ENCODE measurements around the gene LRIT2. TPM values are rescaled to one million over a fixed set of nuclear protein-coding genes. Genes with fewer than 3 reads are reported as not detected.

The LRIT2 gene
- total RNA-seq, 1 donor from 2014 or later, result not detected

DNA sequence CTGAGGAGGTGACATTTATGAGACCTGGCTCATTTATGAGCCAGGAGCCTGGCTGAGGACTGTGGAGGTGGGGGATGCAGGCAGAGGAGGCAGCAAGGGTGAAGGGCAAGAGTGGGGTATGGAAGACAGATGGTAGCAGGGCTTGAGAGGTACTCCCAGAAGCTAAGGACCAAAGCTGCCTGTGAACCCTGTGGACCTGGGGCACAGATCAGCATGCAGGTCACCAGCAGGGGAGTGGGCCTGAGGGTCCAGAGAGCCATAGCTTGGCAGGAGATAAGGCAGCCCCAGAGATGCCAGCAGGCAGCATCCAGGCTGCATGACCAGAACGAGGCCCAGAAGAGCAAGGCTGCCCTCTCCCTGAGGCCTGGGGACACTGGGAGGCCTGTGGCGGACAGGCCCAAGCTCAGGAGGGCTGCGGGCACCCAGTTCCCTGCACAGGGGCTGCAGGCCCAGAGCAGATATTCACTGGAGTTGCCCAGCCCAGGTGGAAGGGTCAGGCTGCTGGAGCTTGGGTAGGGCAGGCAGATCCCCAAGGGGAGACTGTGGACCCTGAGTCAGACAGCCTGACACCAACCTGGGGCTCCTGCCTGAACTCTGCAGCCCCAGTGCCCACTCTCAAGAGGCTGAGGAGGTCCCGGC is 48.4 kb downstream of the LRIT2 start:
- TF ChIP-seq, protein P1, sequence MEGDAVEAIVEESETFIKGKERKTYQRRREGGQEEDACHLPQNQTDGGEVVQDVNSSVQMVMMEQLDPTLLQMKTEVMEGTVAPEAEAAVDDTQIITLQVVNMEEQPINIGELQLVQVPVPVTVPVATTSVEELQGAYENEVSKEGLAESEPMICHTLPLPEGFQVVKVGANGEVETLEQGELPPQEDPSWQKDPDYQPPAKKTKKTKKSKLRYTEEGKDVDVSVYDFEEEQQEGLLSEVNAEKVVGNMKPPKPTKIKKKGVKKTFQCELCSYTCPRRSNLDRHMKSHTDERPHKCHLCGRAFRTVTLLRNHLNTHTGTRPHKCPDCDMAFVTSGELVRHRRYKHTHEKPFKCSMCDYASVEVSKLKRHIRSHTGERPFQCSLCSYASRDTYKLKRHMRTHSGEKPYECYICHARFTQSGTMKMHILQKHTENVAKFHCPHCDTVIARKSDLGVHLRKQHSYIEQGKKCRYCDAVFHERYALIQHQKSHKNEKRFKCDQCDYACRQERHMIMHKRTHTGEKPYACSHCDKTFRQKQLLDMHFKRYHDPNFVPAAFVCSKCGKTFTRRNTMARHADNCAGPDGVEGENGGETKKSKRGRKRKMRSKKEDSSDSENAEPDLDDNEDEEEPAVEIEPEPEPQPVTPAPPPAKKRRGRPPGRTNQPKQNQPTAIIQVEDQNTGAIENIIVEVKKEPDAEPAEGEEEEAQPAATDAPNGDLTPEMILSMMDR (IDR thresholded peaks at IDR 0.05), result no peak
- TF ChIP-seq EZH2 (IDR thresholded peaks at IDR 0.05) (no peak), EZH2phosphoT487 (IDR thresholded peaks at IDR 0.05) (no peak)
- no peaks in the 10 kb centered on the region for H3K9me3 ChIP-seq (ENCODE audit: low read depth)
- no peaks in the 10 kb centered on the region for H3F3A ChIP-seq (ENCODE audit: low read depth)
- no peak overlapping the region for H3K4me3 ChIP-seq
- H3K27me3 ChIP-seq, result no peaks in the 10 kb centered on the region
- H3K4me2 ChIP-seq, result no peak overlapping the region
- peak overlapping the region; percentile 52 for H3K27ac Mint-ChIP-seq
- no peaks in the 10 kb centered on the region for H3K9me3 Mint-ChIP-seq
- H3K4me1 Mint-ChIP-seq, result peaks cover 3% of the 10 kb centered on the region
- no peak overlapping the region for H3K9ac ChIP-seq
- peaks cover 3% of the 10 kb centered on the region for H3K4me1 ChIP-seq
- H3K27me3 Mint-ChIP-seq (ENCODE audit: insufficient read depth, low read depth), result peaks cover 2% of the 10 kb centered on the region
- no peaks in the 10 kb centered on the region for H3K36me3 Mint-ChIP-seq
- DNase-seq (ENCODE audit: low spot score), result no peak
- no peaks in the 10 kb centered on the region for H4K20me1 ChIP-seq (ENCODE audit: low read depth)
- H2AFZ ChIP-seq (replicated peaks), result no peak overlapping the region
- H3K4me3 Mint-ChIP-seq, result no peak overlapping the region
- no peaks in the 10 kb centered on the region for H3K36me3 ChIP-seq
- no peak overlapping the region for H3K27ac ChIP-seq
- no peaks in the 10 kb centered on the region for H3K79me2 ChIP-seq (ENCODE audit: low read depth)

DNA sequence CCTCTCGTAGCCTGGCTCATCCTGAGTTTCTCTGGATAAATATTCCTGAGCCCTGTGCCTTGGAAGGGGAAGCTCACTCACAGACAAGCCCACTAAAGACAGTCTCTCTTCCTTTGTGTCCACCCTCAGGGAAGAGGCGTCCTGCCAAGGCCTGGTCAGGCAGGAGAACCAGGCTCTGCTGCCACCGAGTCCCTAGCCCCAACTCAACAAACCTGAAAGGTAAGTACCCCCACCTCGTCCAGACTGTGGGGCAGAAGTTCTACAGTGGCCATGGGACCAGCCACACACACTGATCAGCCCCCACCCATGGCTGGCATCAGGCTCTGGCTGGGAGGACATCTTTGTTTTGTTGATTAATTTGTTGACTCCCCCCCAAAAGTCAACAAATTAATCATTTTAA is 49.0 kb downstream of the LRIT2 start:
- Mint-ChIP-seq H3K9me3 (no peaks in the 10 kb centered on the region), H3K36me3 (no peaks in the 10 kb centered on the region), H3K27ac (peak overlapping the region; percentile 52), H3K4me3 (no peak overlapping the region), H3K4me1 (peaks cover 4% of the 10 kb centered on the region), H3K27me3 (ENCODE audit: insufficient read depth, low read depth) (peaks cover 2% of the 10 kb centered on the region)
- Histone ChIP-seq H3K79me2 (ENCODE audit: low read depth) (no peaks in the 10 kb centered on the region), H3K4me1 (peaks cover 3% of the 10 kb centered on the region), H2AFZ (replicated peaks) (no peak overlapping the region), H3F3A (ENCODE audit: low read depth) (no peaks in the 10 kb centered on the region), H3K4me3 (no peak overlapping the region), H3K27me3 (no peaks in the 10 kb centered on the region), H4K20me1 (ENCODE audit: low read depth) (no peaks in the 10 kb centered on the region), H3K36me3 (no peaks in the 10 kb centered on the region), H3K27ac (no peak overlapping the region), H3K9ac (no peak overlapping the region), H3K4me2 (no peak overlapping the region), H3K9me3 (ENCODE audit: low read depth) (no peaks in the 10 kb centered on the region)
- DNase-seq (ENCODE audit: low spot score), result no peak
- TF ChIP-seq EZH2phosphoT487 (IDR thresholded peaks at IDR 0.05) (no peak), EZH2 (IDR thresholded peaks at IDR 0.05) (no peak)

DNA sequence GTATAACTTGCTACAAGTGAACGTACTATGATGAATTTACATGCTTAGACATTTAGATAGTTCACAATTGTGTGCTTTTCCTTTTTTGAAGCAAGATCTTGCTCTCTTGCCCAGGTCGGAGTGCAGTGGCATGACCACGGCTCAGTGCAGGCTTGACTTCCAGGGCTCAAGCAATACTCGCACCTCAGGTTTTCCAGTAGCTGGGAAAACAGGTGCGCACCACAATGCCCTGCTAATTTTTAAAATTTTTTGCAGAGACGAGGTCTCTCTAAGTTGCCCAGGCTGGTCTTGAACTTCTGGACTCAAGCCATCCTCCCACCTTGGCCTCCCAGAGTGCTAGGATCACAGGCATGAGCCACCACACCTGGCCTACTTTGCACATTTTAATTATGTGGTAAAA is 49.9 kb downstream of the LRIT2 start:
- Histone ChIP-seq H3K27ac (no peak overlapping the region), H4K20me1 (ENCODE audit: low read depth) (no peaks in the 10 kb centered on the region), H3K36me3 (no peaks in the 10 kb centered on the region), H3K9ac (no peak overlapping the region), H2AFZ (replicated peaks) (no peak overlapping the region), H3K4me1 (peaks cover 3% of the 10 kb centered on the region), H3K79me2 (ENCODE audit: low read depth) (no peaks in the 10 kb centered on the region), H3F3A (ENCODE audit: low read depth) (no peaks in the 10 kb centered on the region), H3K9me3 (ENCODE audit: low read depth) (no peaks in the 10 kb centered on the region), H3K4me2 (no peak overlapping the region), H3K4me3 (no peak overlapping the region), H3K27me3 (no peaks in the 10 kb centered on the region)
- Mint-ChIP-seq H3K36me3 (no peaks in the 10 kb centered on the region), H3K27ac (no peak overlapping the region), H3K4me3 (no peak overlapping the region), H3K4me1 (peaks cover 6% of the 10 kb centered on the region), H3K27me3 (ENCODE audit: insufficient read depth, low read depth) (peaks cover 2% of the 10 kb centered on the region), H3K9me3 (no peaks in the 10 kb centered on the region)
- TF ChIP-seq, protein P1 (IDR thresholded peaks at IDR 0.05), result no peak
- no peak for TF ChIP-seq EZH2phosphoT487 (IDR thresholded peaks at IDR 0.05)
- no peak for TF ChIP-seq EZH2 (IDR thresholded peaks at IDR 0.05)
- no peak for DNase-seq (ENCODE audit: low spot score)

DNA sequence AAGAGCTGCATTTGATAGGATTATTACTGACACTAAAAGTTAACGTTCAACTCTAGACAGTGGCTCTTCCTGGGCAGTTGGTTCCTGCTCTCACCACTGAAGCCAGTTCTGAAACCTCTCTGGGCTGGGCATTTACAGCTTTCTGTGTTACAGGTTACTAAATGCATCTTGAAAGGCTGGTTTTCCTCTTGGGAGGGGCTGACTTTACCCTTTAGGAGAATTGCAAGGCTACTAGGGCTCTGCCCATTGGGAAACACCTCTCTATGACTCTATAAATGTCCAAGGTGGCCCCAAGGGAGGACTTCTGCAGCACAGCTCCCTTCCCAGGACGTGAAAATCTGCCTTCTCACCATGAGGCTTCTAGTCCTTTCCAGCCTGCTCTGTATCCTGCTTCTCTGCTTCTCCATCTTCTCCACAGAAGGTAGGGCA is 51.8 kb downstream of the LRIT2 start, which contains the start of gene GPR15LG:
GPR15LG (plus strand) TSS at position 301 of the 429 bp plus-strand sequence; CDS start at position 352, 51 bp downstream.
- no peaks in the 10 kb centered on the region for H3K27me3 ChIP-seq
- no peak within 1 kb of the TSS for H3K27ac ChIP-seq
- no peaks in the 10 kb centered on the region for H3K36me3 Mint-ChIP-seq
- peak within 1 kb of the TSS; percentile 63 for H3K27ac Mint-ChIP-seq
- no peak within 1 kb of the TSS for H2AFZ ChIP-seq (replicated peaks)
- no peak for TF ChIP-seq EZH2phosphoT487 (IDR thresholded peaks at IDR 0.05)
- TF ChIP-seq, protein P1 (IDR thresholded peaks at IDR 0.05), result no peak
- TF ChIP-seq EZH2 (IDR thresholded peaks at IDR 0.05), result no peak
- peaks cover 6% of the 10 kb centered on the region for H3K4me1 Mint-ChIP-seq
- H3K4me3 Mint-ChIP-seq, result no peak within 1 kb of the TSS
- no peaks in the 10 kb centered on the region for H4K20me1 ChIP-seq (ENCODE audit: low read depth)
- no peaks in the 10 kb centered on the region for H3K79me2 ChIP-seq (ENCODE audit: low read depth)
- no peaks in the 10 kb centered on the region for H3K9me3 Mint-ChIP-seq
- DNase-seq (ENCODE audit: low spot score), result no peak
- no peaks in the 10 kb centered on the region for H3F3A ChIP-seq (ENCODE audit: low read depth)
- H3K4me3 ChIP-seq, result no peak within 1 kb of the TSS
- no peaks in the 10 kb centered on the region for H3K4me1 ChIP-seq
- H3K9me3 ChIP-seq (ENCODE audit: low read depth), result no peaks in the 10 kb centered on the region
- no peaks in the 10 kb centered on the region for H3K36me3 ChIP-seq
- no peak within 1 kb of the TSS for H3K4me2 ChIP-seq
- peaks cover 2% of the 10 kb centered on the region for H3K27me3 Mint-ChIP-seq (ENCODE audit: insufficient read depth, low read depth)
- no peak within 1 kb of the TSS for H3K9ac ChIP-seq

All from neural progenitor cell (in vitro differentiated cells).